H1 (cell line): ENCODE results near the gene CANT1. TPM values are rescaled to one million over a fixed set of nuclear protein-coding genes. Genes with fewer than 3 reads are reported as not detected.

Source experiments
- CTCF ChIA-PET: fragments of 300-600 bp; sonication (Branson Sonifier 250); formaldehyde crosslinking; loops from one replicate; lab custom pipeline; 2021; ENCODE audit not compliant: partially characterized antibody; lab: Charles Lee
- POLR2A ChIA-PET: fragments of 300-600 bp; sonication (Branson Sonifier 250); formaldehyde crosslinking; loops from one replicate; lab custom pipeline; 2021; ENCODE audit warnings: inconsistent platforms; ENCODE audit not compliant: partially characterized antibody; lab: Charles Lee
- DNase-seq, 2 experiments: peaks; one replicate each; pipeline versions ENCODE4 v3.0.0 to v3.0.0-alpha.2; 2010 to 2022; ENCODE audit warnings: low spot score in 2 of 2, low read depth in 1 of 2, mixed read lengths in 1 of 2
- FAIRE-seq: peaks from 2 replicates; lab custom pipeline; 2011; peaks lifted over from hg19 to GRCh38; lab: Jason Lieb, UNC
- H2AFZ ChIP-seq: 2 replicates; pipeline ENCODE4 v1.8.1; 2012; ENCODE audit warnings: low read length, inconsistent platforms
- H2AK5ac ChIP-seq: 2 replicates; pipeline ENCODE4 v1.6.1; 2013; ENCODE audit warnings: low read depth, low read length
- H2BK120ac ChIP-seq: replicated peaks from 2 replicates; pipeline ENCODE3; 2013; ENCODE audit warnings: low read depth, low read length, inconsistent platforms
- H2BK12ac ChIP-seq: 2 replicates; pipeline ENCODE4 v1.6.1; 2013; ENCODE audit warnings: low read depth, low read length
- H2BK15ac ChIP-seq: 2 replicates; pipeline ENCODE4 v1.6.1; 2013; ENCODE audit warnings: low read length
- H2BK20ac ChIP-seq: 2 replicates; pipeline ENCODE4 v1.6.1; 2013; ENCODE audit warnings: low read length
- H2BK5ac ChIP-seq: 2 replicates; pipeline ENCODE4 v1.6.1; 2013; ENCODE audit warnings: low read depth, low read length
- H3K14ac ChIP-seq: 2 replicates; pipeline ENCODE4 v1.6.1; 2013; ENCODE audit warnings: inconsistent platforms; ENCODE audit not compliant: insufficient read length
- H3K18ac ChIP-seq: 2 replicates; pipeline ENCODE4 v1.6.1; 2013; ENCODE audit warnings: low read length; ENCODE audit errors: extremely low read depth
- H3K23ac ChIP-seq: 2 replicates; pipeline ENCODE4 v1.6.1; 2013; ENCODE audit warnings: inconsistent platforms; ENCODE audit not compliant: insufficient read length
- H3K23me2 ChIP-seq: 2 replicates; pipeline ENCODE4 v1.6.1; 2013; ENCODE audit warnings: low read depth, low read length
- H3K27ac ChIP-seq: 2 replicates; pipeline ENCODE4 v1.6.1; 2011; ENCODE audit warnings: low read depth, low read length, inconsistent platforms
- H3K27me3 ChIP-seq, 4 experiments: replicated peaks in 1 of 4; 1 replicate in 1 of 4; 2 replicates in 3 of 4; pipeline versions ENCODE4 v1.6.1 to v1.8.1; 2011 to 2013; ENCODE audit warnings: low read length in 3 of 4, mild to moderate bottlenecking in 3 of 4, inconsistent platforms in 2 of 4, mixed read lengths in 2 of 4, moderate library complexity in 1 of 4; ENCODE audit not compliant: control insufficient read depth in 3 of 4, insufficient read depth in 3 of 4; ENCODE audit errors: extremely low read depth in 1 of 4
- H3K36me3 ChIP-seq, 4 experiments: 2 replicates each; pipeline versions ENCODE4 v1.6.1 to v1.8.1; 2011 to 2013; ENCODE audit warnings: mild to moderate bottlenecking in 4 of 4, low read length in 3 of 4, moderate library complexity in 2 of 4, control low read depth in 1 of 4, inconsistent platforms in 1 of 4; ENCODE audit not compliant: insufficient read depth in 4 of 4, control insufficient read depth in 2 of 4
- H3K4ac ChIP-seq: replicated peaks from 2 replicates; pipeline ENCODE3; 2013; ENCODE audit warnings: low read length, low read depth, mixed read lengths, inconsistent platforms; ENCODE audit not compliant: insufficient read length
- H3K4me1 ChIP-seq, 4 experiments: replicated peaks in 1 of 4; 1 replicate in 1 of 4; 2 replicates in 3 of 4; pipeline versions ENCODE4 v1.6.1 to v1.8.1; 2011 to 2013; ENCODE audit warnings: low read length in 3 of 4, inconsistent platforms in 2 of 4, mixed read lengths in 1 of 4; ENCODE audit not compliant: insufficient read depth in 4 of 4, control insufficient read depth in 3 of 4
- H3K4me2 ChIP-seq, 2 experiments: 2 replicates each; pipeline versions ENCODE4 v1.6.1 to v1.8.1; 2011 to 2013; ENCODE audit warnings: low read depth in 2 of 2, low read length in 2 of 2, control low read depth in 1 of 2, inconsistent platforms in 1 of 2, mild to moderate bottlenecking in 1 of 2; ENCODE audit not compliant: insufficient read depth in 1 of 2
- H3K4me3 ChIP-seq, 4 experiments: fragments of 200-600, 300-600 bp in 1 of 4; sonication (generic), shearing (Covaris generic), sonication (Bioruptor Twin) in 1 of 4; 2 replicates each; pipeline versions ENCODE4 v1.5.1 to v1.8.1; 2011 to 2016; ENCODE audit warnings: low read length in 4 of 4, low read depth in 3 of 4, control low read depth in 2 of 4, inconsistent platforms in 2 of 4, mild to moderate bottlenecking in 2 of 4, mixed read lengths in 1 of 4, moderate library complexity in 1 of 4; ENCODE audit not compliant: insufficient read depth in 2 of 4; ENCODE audit errors: extremely low read depth in 1 of 4
- H3K56ac ChIP-seq: replicated peaks from 2 replicates; pipeline ENCODE3; 2013; ENCODE audit warnings: low read depth, mild to moderate bottlenecking, mixed read lengths, low read length, inconsistent platforms; ENCODE audit not compliant: insufficient read length
- H3K79me1 ChIP-seq: 2 replicates; pipeline ENCODE4 v1.6.1; 2013; ENCODE audit warnings: low read depth, low read length, control low read depth
- H3K79me2 ChIP-seq, 2 experiments: 2 replicates each; pipeline versions ENCODE4 v1.6.1 to v1.8.1; 2012 to 2013; ENCODE audit warnings: low read length in 2 of 2, mild to moderate bottlenecking in 2 of 2, inconsistent platforms in 1 of 2; ENCODE audit not compliant: insufficient read depth in 2 of 2, control insufficient read depth in 1 of 2
- H3K9ac ChIP-seq, 4 experiments: replicated peaks in 1 of 4; 1 replicate in 1 of 4; 2 replicates in 3 of 4; pipeline versions ENCODE4 v1.6.1 to v1.8.1; 2011 to 2013; ENCODE audit warnings: low read depth in 3 of 4, low read length in 3 of 4, control low read depth in 2 of 4, mild to moderate bottlenecking in 2 of 4, moderate library complexity in 2 of 4, inconsistent platforms in 1 of 4; ENCODE audit errors: extremely low read depth in 1 of 4
- H3K9me3 ChIP-seq, 2 experiments: 2 replicates each; pipeline versions ENCODE4 v1.6.1 to v1.8.1; 2012 to 2013; ENCODE audit warnings: mild to moderate bottlenecking in 2 of 2, moderate library complexity in 2 of 2, control low read depth in 1 of 2, inconsistent platforms in 1 of 2, low read depth in 1 of 2, low read length in 1 of 2, mixed read lengths in 1 of 2; ENCODE audit not compliant: insufficient read depth in 2 of 2
- H4K20me1 ChIP-seq, 2 experiments: replicated peaks in 1 of 2; 2 replicates each; pipeline versions ENCODE3 to v1.8.1; 2011 to 2013; ENCODE audit warnings: inconsistent platforms in 2 of 2, low read length in 2 of 2, mild to moderate bottlenecking in 1 of 2; ENCODE audit not compliant: insufficient read depth in 2 of 2, control insufficient read depth in 1 of 2
- H4K5ac ChIP-seq: 2 replicates; pipeline ENCODE4 v1.6.1; 2013; ENCODE audit warnings: low read length, low read depth, mixed read lengths, inconsistent platforms; ENCODE audit not compliant: insufficient read length
- H4K8ac ChIP-seq: 2 replicates; pipeline ENCODE4 v1.8.0; 2013; ENCODE audit warnings: mild to moderate bottlenecking, moderate library complexity, low read length, inconsistent platforms; ENCODE audit not compliant: insufficient read depth; ENCODE audit errors: extremely low read depth
- H4K91ac ChIP-seq: replicated peaks from 2 replicates; pipeline ENCODE3; 2013; ENCODE audit warnings: low read length, mixed read lengths, inconsistent platforms; ENCODE audit not compliant: insufficient read length
- WGBS, 2 experiments: shearing (Covaris generic) in 1 of 2; methylation state at CpG; one replicate each; pipeline versions ENCODE4 v1.1.6 to v1.1.7; 2013 to 2015; ENCODE audit warnings: low lambda C conversion rate in 2 of 2, mixed read lengths in 2 of 2, inconsistent platforms in 1 of 2, low coverage in 1 of 2, missing lambda C conversion rate in 1 of 2; ENCODE audit not compliant: insufficient replicate concordance in 2 of 2, insufficient coverage in 1 of 2, insufficient read length in 1 of 2; ENCODE audit errors: extremely low coverage in 1 of 2, missing lambda C conversion rate in 1 of 2; 5-methylcytosine and 5-hydroxymethylcytosine counted together
- polyA plus RNA-seq, 7 experiments: library from polyadenylated mRNA; depleted of rRNA in 3 of 7; stranded (reverse) in 5 of 7; unstranded in 2 of 7; fragments of >200 nt in 5 of 7; fragments of 200-250 nt in 2 of 7; gene quantifications; 1 replicate in 5 of 7; 2 replicates in 1 of 7; 4 replicates in 1 of 7; pipeline versions ENCODE4 v1.2.1 to v1.2.3, GENCODE V29; 2011 to 2013; ENCODE audit warnings: missing spikeins in 2 of 7, mixed read lengths in 2 of 7
- total RNA-seq: library from RNA; stranded (reverse); fragmentation: NEBNext Ultra II Directional; extraction: Animal tissue kit (Norgen Biotek cat#: 25700); gene quantifications from 2 replicates; pipeline ENCODE4 v1.2.1, GENCODE V29; 2021
- TF ChIP-seq, protein P1 (sequence below): IDR thresholded peaks from 2 replicates; pipeline ENCODE4 v1.6.1; 2012; ENCODE audit warnings: low read length, inconsistent platforms

Gene CANT1
- total and polyA plus RNA-seq, 2 of the 8 experiments (the other 6 are each of a cell fraction or from before 2014, with no cell fraction given), result 23.0 to 32.6 TPM

DNA sequence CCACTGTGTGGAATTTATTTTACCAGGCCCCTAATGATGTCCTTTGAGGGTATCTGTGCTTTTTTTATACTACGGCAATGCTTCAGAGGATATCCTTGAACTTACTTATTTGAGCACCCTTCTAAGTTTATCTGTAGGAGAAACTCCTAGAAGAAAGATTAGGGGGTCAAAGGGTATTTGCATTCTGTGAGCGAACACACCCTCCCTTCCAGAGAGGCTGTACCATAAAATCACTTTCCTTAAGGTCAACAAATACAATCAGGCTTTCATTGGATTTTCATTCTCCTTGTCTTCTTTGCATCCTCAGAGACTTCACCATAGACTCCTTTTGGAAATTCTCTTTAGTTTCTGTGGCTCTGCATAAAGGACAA, 9.7 kb upstream of the CANT1 start:
- Histone ChIP-seq H3K4ac (no peak overlapping the region), H3K79me1 (no peaks in the 10 kb centered on the region), H3K23me2 (peaks cover 3% of the 10 kb centered on the region; the same call in 1 of the 2 replicates)
- CTCF ChIA-PET, result interaction anchor here (0.8 to 8.0 kb wide), 7 partner anchors 10 to 37 kb away, joined by 3 to 56 read pairs (median 5); no protein-coding TSS in a partner anchor
- TF ChIP-seq, protein P1, sequence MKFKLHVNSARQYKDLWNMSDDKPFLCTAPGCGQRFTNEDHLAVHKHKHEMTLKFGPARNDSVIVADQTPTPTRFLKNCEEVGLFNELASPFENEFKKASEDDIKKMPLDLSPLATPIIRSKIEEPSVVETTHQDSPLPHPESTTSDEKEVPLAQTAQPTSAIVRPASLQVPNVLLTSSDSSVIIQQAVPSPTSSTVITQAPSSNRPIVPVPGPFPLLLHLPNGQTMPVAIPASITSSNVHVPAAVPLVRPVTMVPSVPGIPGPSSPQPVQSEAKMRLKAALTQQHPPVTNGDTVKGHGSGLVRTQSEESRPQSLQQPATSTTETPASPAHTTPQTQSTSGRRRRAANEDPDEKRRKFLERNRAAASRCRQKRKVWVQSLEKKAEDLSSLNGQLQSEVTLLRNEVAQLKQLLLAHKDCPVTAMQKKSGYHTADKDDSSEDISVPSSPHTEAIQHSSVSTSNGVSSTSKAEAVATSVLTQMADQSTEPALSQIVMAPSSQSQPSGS, result no peak
- TF ChIP-seq, all 59 proteins: peak for 0
- Histone ChIP-seq H2BK12ac (no peak overlapping the region), H2BK120ac (no peak overlapping the region), H2AFZ (no peak overlapping the region), H2AK5ac (no peak overlapping the region), H3K36me3 (no peaks in the 10 kb centered on the region), H2BK5ac (no peak overlapping the region), H3K4me2 (no peak overlapping the region), H2BK20ac (no peak overlapping the region), H4K8ac (no peak overlapping the region), H3K4me1 (peaks cover 0 to 7% (median 4%) of the 10 kb centered on the region in 4 experiments; a peak in 3 of 7 replicates), H4K5ac (no peak overlapping the region), H3K4me3 (no peak overlapping the region), H3K14ac (no peak overlapping the region), H2BK15ac (no peak overlapping the region), H3K27me3 (peaks cover 14 to 44% (median 34%) of the 10 kb centered on the region in 4 experiments), H4K91ac (no peak overlapping the region), H3K9me3 (peaks cover 12 to 15% of the 10 kb centered on the region in 2 experiments), H3K9ac (no peak overlapping the region), H3K18ac (no peak overlapping the region), H3K23ac (no peak overlapping the region), H3K27ac (no peak overlapping the region), H4K20me1 (no peaks in the 10 kb centered on the region), H3K79me2 (no peaks in the 10 kb centered on the region), H3K56ac (no peak overlapping the region)
- no peak for DNase-seq
- WGBS, 2 experiments, result 80% methylated on average over 2 of the region's 2 CpGs; no CpG with 5 or more reads in 1 of the 2 experiments
- POLR2A ChIA-PET, result no interaction called here
- FAIRE-seq, result no peak
